ENCODE data around the gene CNTNAP2.
"Not testable (repeated sequence)": the region's sequence is repeated elsewhere in the genome, so short reads cannot be mapped to it uniquely, and the experiment has no call there.

Gene CNTNAP2

DNA sequence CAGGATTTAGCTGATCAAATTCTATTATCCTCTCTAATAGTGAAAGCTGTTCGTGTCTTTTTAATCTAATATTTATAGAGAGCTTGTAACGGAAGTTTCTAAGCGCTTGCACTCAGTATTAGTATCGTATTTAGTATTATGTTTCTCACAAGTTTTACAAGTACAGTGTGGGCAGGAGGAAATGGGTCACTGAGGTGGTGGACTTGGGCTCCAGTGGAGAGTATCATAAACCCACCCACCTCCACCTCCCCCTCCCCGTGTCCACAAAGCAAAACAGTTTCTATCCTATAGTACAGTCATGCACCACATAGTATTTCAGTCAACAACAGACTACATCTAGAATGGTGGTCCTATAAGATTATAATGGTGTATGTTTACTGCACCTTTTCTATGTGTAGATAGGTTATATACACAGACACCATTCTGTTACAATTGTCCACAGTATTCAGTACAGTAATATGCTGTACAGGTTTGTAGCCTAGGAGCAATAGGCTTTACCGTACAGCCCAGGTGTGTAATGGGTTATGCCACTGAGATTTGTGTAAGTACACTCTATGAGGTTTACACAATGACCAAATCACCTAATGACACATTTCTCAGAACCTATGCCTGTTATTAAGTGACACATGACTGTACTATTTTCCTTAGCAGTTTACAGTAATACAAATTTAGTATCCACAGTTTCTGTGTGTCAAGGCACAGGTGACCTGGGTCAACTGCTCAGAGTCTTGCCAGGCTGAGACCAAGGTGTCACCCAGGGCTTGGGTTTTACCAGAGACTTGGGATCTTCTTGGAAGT, 1452.7 kb downstream of the CNTNAP2 start:
- no peak for DNase-seq (ENCODE audit: low read depth)

DNA sequence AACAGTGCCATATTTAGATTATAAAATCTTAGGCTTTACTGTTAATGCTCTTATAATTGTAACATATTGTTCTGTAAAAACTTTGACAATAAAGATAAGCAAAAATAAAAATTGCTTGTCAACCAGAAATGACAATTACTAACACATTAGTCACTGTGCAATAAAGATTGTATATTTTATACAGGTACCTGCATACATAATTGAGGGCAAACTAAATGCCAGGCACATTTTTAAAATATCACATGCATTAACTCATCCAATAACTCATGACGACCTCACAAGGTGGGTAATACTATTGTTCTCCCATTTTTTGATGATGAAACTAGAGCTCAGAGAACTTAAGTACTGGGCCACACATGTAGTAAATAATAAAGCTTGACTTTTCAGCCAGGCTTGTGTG, 1453.8 kb downstream of the CNTNAP2 start:
- no peak for DNase-seq (ENCODE audit: low read depth)

DNA sequence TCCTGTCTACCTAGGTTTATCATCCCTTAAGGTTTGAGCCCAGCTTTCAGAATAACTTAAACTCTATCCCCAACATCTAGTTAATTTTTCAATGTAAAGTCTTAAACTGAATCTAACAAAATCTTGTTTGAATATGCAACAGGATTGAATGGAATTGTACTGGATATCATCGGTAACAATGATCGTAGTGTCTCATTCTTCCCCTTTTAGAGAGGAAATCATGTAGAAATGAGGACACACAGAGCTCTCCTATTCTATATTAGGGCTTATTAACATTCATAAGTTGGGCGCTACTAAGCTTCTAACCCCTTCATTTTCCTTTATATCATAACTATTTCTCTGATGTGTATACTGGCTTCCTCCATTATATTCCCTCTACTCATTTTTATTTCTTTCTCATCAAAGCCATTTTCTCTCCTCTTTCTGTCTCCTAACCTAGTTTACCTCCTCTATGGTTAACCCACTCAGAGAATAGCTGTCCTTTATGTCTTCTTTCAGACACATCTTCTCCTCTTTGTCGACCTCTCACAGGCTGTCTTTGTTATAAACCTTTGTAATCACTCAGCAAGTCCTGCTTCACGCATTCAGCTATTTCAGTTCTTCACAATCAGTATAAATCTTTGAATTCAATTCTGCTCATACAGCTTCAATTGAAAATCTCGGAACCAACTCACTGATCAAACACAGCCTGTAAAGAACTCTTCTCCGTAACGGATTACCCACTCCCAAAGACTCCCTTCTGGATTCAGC, 1455.0 kb downstream of the CNTNAP2 start:
- DNase-seq (ENCODE audit: low read depth), result no peak

DNA sequence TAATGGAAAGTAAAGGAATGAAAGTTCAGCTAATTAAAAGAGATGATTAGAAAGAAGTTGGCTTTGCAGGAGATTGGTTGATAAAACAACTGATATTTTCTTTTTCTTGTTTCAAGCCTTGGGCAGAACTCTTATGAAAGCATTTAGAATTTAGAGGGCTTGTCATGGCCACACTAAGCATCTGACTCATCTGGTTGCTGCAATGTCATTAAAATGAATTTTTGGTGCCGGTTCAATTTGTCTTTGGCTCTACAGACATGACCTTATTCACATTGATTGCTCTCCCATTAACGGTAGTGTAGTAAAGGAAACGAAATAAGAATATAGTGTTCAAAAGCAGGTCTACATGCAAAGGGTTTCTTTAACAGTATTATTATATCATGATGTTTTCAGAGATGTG, 1461.6 kb downstream of the CNTNAP2 start:
- no peak for DNase-seq (ENCODE audit: low read depth)

DNA sequence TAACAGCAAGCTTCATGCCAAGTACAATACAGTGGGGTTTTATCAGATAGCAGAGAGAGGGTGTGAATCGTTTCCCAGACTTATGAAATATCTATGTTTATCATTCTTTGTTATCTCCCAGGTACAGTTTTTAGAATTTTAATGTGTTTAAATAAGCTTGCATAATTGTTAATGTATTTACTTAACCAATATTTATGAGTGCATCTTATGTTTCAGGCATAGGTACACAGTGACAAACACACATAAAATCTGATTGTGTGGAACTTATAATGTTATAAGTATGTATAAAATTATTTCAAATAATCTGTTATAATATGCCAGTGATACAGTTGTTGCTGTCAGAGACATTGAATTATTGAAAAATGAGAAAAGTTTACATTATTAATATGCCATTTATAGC, 1462.5 kb downstream of the CNTNAP2 start:
- DNase-seq (ENCODE audit: low read depth), result no peak

DNA sequence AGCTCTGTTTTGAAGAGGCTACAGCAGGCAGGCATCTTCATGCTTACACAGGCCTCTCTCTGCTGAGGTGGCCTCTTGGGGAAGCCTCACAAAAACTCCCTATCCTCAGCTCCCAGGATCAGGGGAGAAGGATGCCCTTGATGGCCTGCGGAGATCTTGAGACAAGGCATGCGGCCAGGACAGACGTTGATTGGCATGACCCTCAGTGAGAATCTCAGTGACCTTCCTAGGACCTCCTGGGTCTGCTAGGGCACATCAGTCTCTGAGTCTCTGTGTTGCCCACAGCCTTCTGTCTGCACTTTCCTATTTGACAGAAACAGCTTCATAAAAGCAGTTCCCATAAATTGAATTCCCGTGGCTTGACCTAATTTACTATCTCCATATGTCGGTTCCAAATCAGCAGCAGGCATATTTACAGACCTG, 1468.2 kb downstream of the CNTNAP2 start:
- no peak for DNase-seq (ENCODE audit: low read depth)

DNA sequence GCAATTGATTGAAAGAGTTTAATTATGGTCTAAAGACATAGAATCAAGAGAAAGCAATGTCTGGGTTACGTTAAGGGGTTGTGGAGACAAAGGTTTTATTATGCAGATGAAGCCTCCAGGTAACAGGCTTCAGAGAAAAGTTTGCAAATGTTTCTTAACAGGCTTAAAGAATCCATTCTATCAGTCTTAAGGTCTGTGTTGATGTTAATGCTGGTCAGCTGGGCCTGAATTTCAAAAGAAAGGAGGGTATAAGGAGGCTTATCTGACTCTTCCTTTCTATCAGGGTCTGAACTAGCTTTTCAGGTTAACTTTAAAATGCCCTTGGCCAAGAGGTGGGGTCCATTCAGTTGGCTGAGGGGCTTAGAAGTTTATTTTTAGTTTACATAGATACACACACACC, 1469.5 kb downstream of the CNTNAP2 start:
- DNase-seq (ENCODE audit: low read depth), result no peak

DNA sequence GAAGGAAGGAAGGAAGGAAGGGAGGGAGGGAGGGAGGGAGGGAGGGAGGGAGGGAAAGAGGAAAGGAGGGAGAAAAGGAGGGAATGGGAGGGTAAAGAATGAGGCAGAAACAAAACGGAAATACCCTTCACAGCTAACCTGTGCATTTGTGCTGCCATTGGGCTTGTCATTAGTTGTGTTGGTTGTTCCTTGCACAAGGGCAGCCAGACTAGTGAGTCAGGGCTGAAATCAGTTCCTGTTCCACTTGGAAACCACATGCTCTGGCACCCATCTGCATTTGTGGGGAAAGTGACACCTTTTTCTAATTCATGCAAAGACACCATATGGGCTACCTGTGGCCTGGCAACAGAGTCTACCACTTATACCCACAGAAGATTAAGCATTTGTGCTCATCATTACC, 1469.9 kb downstream of the CNTNAP2 start:
- no peak for DNase-seq (ENCODE audit: low read depth)

DNA sequence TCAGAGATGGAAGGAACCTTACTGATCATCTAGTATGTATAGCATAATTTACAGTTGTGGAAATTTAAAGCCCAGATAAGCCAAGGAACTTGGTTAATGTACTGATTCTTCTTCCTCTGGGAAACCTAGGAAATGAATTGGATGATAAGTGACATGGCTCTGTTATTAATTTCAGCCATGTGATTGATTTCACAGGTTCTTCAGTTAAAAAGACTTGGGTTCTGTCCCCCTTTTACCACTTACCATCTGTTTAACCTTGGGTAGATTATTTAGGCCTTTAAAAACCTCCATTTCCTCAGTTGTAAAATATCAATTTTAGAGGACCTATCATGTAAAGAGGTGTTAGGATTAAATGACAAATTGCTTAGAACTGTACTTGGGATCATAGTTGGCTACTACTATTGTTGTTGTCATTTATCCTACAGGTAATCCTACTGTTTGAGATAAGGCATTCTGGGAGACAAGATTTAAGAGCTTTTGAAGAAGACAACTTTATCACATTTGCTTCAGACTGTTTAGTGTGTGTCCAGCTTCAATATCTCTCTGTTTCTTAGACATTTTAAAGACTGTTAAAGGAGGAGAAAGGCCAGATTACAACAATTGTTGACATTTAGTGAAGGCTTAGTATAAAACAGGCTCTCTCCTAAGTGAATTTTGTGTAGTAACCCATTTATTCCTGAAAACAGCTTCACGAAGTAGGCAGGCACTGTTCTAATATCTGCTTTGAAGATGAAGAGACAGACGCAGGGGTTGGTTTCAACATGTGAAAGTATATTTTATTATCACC, 1476.9 kb downstream of the CNTNAP2 start:
- no peak for DNase-seq (ENCODE audit: low read depth)

DNA sequence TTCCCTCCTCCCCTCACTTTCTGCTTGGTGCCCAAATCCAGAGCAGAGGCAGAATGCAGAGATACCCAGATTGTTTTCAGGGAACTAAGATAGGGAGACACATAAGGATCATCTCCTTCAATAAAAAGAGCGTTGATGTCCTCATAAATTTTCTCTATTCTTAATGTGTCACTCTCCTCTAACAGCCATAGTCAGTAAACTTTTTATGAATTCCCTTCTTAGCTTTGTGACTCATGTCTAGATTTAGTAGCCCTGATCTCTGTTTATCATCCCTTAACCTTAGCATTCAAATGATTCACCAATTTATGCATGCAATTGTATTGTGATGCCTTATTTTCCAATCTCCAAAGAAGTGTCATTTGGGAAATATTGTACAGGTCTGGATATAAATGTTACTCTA, 1478.4 kb downstream of the CNTNAP2 start:
- DNase-seq (ENCODE audit: low read depth), result no peak

DNA sequence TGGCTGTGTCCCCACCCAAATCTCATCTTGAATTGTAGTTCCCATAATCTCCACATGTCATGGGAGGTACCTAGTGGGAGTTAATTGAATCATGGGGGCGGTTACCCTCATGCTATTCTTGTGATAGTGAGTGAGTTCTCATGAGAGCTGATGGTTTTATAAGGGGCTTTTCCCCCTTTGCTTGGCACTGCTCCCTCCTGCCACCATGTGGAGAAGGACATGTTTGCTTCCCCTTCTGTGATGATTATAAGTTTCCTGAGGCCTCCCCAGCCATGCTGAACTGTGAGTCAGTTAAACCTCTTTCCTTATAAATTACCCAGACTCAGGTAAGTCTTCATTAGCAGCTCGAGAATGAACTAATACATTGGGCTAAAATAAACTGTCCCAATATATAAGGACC, 1482.1 kb downstream of the CNTNAP2 start:
- DNase-seq (ENCODE audit: low read depth), result not testable (repeated sequence)

DNA sequence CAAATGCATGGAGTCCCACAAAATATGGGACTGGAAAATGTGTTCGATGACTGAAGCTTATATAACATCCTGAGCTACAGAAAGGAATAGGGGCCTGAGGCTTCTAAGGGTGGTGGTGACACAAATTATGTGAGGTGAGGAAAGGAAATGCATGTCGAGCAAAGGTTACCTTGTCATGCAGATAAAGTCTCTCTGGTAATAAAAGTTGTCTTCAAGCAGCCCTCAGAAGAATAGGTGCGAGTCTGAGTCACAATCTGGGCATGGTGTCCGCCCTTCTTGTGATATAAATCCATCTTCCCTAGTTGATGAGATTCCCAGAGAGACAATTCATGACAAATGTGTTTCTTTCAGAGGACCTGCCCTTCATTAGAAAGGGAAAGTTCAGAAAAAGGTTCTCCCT, 1488.7 kb downstream of the CNTNAP2 start:
- no peak for DNase-seq (ENCODE audit: low read depth)

DNA sequence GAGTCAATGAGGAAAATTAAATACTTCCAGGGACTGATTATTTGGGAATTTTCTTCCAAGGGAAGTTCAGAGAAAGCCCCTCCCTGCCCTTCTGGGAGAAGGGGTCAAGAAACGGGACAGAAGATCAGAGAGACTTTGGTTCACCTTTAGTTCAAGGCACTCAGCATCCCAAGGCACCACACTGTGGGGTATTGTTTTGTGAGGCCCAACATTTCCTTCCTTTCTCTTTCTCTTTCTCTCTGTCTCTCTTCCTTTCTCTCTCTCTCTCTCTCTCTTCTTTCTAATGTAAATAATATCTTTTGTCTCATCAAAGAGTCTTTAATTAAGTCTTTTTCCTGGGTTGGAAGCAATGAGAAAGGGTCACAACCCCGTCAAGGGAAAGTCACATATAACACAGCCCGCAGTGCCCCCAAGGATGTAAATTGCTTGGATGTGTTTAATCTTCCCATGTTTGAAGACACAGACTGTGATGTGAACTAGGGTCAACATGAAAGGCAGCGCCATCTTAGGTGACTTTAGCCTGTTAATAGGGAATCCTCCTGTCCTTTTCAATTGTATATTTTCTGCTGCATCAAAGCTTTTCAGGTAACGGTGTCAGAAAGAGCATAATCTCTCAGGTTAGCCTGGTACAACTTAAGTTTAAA, 1490.7 kb downstream of the CNTNAP2 start:
- DNase-seq (ENCODE audit: low read depth), result no peak

DNA sequence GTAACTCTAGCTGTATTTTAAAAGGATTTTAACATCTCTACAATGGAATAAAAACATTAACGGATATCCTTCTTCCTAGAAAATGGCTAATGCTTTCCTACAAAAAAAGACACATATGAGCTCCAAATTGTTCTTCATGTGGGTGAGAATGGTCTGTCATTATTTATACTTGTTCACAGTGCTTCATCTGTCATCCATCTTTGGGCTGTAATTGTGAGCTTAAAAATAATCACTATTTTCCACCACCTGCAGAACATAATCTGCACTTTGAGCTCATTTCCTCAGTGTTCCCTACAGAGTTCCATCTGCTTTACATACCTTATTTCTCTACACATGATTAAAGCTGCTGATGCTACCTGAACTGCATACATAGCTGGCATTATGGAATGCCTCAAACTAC, 1494.8 kb downstream of the CNTNAP2 start:
- no peak for DNase-seq (ENCODE audit: low read depth)

DNA sequence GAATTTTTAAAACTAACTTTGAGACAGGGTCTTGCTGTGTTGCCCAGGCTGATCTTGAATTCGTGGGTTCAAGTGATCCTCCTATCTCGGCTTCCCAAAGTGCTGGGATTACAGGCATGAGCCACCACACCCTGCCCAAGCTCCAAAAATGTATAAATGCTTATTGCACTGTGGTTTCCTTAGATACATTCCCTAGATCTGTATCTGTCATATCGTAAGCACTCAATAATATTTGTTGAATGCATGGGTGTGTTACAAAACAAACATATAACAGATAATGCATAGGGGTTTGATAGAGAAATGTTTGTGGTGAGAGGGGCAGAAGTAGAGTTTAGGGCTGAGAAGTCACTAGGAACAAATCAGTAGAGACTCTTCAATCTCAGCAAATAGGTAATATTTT, 1518.7 kb downstream of the CNTNAP2 start:
- DNase-seq (ENCODE audit: low read depth), result no peak

DNA sequence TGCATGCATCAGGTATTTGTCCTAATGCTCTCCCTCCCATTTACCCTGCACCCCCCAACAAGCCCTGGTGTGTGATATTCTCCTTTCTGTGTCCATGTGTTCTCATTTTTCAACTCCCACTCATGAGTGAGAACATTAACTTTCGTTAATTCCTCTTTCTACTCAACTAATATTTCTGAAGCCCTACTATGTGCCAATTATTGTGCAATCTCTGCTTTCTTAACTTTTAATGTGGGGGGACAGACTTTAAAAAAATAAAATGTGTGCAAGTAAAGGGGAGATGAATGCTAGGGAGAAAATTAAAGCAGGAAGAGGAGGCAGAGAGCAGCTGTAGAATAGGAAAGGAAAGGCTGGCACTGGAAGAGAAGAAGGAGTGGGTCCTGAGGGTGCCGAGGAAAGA, 1520.0 kb downstream of the CNTNAP2 start:
- DNase-seq (ENCODE audit: low read depth), result no peak

DNA sequence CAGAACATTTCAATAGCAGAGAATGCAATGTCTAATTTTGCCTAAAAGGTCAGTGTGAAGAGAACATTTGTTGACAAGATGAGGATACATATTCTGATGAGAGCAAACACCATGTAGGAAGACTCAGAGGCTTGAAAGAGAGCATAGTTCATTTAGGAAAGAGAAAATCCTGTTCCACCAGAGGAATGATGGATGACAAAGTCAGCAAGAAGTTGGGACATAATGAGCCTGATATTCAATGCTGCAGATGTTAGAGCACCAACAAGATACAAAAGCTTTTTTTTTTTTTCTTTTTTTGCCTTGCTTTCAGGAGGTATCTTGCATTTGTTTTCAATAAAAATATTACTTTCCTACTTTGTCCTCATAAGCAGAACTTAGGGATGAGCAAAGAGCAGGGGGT, 1522.0 kb downstream of the CNTNAP2 start:
- DNase-seq (ENCODE audit: low read depth), result no peak

DNA sequence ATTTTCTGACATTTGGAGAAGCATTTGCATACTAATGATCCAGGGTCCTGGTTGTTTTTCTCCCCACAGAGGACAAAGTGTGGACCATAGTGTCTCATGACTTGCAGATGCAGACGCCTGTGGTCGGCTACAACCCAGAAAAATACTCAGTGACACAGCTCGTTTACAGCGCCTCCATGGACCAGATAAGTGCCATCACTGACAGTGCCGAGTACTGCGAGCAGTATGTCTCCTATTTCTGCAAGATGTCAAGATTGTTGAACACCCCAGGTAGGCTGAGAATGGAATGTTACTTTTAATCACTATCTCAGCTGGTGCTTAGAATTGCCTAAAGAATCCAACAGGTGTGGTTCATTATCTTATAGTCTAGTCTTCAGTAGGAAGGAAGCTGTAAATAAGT, 1522.4 kb downstream of the CNTNAP2 start:
- DNase-seq (ENCODE audit: low read depth), result no peak

DNA sequence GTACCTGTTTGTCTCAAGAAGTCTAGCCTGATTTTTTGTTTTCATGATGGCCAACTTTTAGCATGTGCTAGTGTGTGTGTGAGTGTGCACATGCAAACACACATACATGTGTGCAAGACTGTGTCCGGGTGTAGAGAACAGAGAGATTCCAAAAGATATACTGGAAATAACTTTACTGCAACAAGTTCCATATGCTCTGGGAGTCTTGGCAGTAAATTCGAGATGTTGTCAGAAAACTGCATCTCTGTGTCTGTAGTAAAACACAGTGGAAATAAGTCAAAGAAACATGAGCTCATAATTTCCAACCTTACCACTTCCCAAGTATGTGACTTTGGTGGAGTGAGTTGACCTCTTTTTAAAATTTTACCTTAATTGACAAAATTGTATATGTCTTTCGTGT, 1523.2 kb downstream of the CNTNAP2 start:
- DNase-seq (ENCODE audit: low read depth), result no peak

DNA sequence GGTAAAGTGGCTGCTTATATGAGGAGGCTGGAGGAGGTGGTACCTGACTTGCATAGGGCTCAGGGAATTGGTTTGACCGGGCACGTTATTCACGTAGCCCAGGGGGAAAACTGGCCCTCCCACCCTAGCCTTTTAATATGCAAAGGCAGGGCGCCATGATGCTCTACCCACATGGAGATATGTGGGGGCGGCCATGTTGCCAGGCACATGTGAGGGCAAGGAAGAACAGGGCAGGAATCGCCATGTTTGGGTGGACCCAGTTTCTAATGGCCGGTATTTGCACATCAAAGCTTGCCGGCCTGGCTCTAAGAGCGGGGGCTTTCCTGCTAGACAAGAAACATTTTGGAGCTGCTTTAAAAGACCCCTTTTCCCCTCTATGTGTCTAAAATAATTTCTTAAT, 1524.2 kb downstream of the CNTNAP2 start:
- no peak for DNase-seq (ENCODE audit: low read depth)

DNA sequence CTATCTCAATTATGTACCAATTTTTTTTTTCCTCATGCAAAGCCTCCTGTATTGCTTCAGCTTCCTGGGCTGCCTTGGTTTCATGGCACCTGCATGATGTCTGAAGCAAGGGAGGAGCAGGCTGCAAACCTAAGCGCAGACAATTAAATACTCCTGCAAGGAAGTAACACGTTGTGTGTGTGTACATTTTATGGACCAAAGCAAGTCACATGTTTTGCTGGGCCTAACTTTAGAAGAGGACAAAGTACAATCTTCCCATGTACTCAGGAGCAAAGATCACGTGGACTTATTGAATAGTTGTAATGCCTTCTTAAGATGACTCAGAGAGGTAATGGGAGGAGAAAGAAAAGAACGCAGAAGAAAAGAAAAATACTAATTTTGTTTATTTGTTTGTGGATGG, 1530.0 kb downstream of the CNTNAP2 start:
- no peak for DNase-seq (ENCODE audit: low read depth)

DNA sequence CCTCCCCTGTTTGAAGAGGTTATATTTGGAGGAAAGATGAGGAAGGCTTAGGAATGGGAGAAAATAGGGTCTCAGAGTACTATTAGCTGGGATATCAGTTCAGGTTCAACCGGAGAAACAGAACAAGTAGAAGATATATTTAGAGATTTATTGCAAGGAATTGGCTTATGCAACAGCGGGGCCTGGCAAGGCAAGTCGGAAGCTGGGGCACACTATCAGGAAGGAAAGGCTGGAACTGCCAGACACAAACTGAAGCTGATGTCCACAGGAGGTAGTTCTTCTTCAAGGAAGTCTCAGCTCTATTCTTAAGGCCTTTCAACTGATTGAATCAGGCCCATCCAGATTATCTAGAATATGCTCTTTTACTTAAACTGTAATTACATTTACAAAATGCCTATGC, 1534.4 kb downstream of the CNTNAP2 start:
- DNase-seq (ENCODE audit: low read depth), result no peak

All from activated T-cell treated with anti-CD3 and anti-CD28 coated beads for 24 hours (primary cell).